Gastrocnemius medialis (tissue), 4 donors: ENCODE results near the gene ARRDC2. TPM values are rescaled to one million over a fixed set of nuclear protein-coding genes. Genes with fewer than 3 reads are reported as not detected.

Experiments
- ATAC-seq, 2 donors: fragments of 150-250 bp; one replicate each; pipeline ENCODE4 v1.9.1; 2016
- DNase-seq, 2 donors: peaks; one replicate each; pipeline ENCODE4 v3.0.0-alpha.2; 2019
- H3K27ac ChIP-seq, 4 donors: fragments of 200-600 bp; sonication (generic); 1 replicate in 1 of 4; 2 replicates in 3 of 4; pipeline ENCODE4 v1.5.1; 2016 to 2018; ENCODE audit warnings: mild to moderate bottlenecking in 2 of 4, moderate library complexity in 1 of 4
- H3K27me3 ChIP-seq, 3 donors: fragments of 200-600 bp; sonication (generic) in 2 of 3; 1 replicate in 1 of 3; 2 replicates in 2 of 3; pipeline versions ENCODE4 v1.5.1 to v1.6.0; 2016 to 2019; ENCODE audit warnings: mild to moderate bottlenecking in 1 of 3, moderate library complexity in 1 of 3
- H3K36me3 ChIP-seq, 2 donors: fragments of 200-600 bp; sonication (generic) in 1 of 2; one replicate each; pipeline ENCODE4 v1.5.1; 2017 to 2018
- H3K4me1 ChIP-seq, 2 donors: fragments of 200-600 bp; sonication (generic) in 1 of 2; one replicate each; pipeline ENCODE4 v1.5.1; 2016 to 2017; ENCODE audit warnings: mild to moderate bottlenecking in 2 of 2
- H3K4me3 ChIP-seq, 4 donors: fragments of 200-600 bp; sonication (generic) in 3 of 4; 1 replicate in 1 of 4; 2 replicates in 3 of 4; pipeline ENCODE4 v1.5.1; 2016 to 2019; ENCODE audit warnings: mild to moderate bottlenecking in 2 of 4
- H3K9me3 ChIP-seq, 3 donors: fragments of 200-600 bp; sonication (generic) in 2 of 3; 1 replicate in 1 of 3; 2 replicates in 2 of 3; pipeline ENCODE4 v1.5.1; 2016 to 2019
- CTCF ChIP-seq, 5 experiments: fragments of 450-650 bp in 3 of 5; fragments of 200-600 bp in 2 of 5; sonication (generic) in 2 of 5; IDR thresholded peaks in 4 of 5; conservative IDR thresholded peaks in 1 of 5; 1 replicate in 4 of 5; 2 replicates in 1 of 5; pipeline ENCODE4 v1.5.1; 2016 to 2019; ENCODE audit warnings: antibody characterized with exemption in 5 of 5, mild to moderate bottlenecking in 3 of 5, moderate library complexity in 3 of 5
- POLR2A ChIP-seq, 2 donors: fragments of 450-650 bp; IDR thresholded peaks; one replicate each; pipeline ENCODE4 v1.6.1; 2017; ENCODE audit warnings: antibody characterized with exemption in 2 of 2, mild to moderate bottlenecking in 2 of 2, moderate library complexity in 2 of 2
- in situ Hi-C, 4 donors: fragments of 200-750 bp; cut with MboI; loops; one replicate each; pipeline versions ENCODE4 v1.15.0 to v1.8.0; 2017; ENCODE audit warnings: low sequenced_read_pairs in 4 of 4
- intact Hi-C: fragments of 100-400 bp; cut with DNase I; formaldehyde crosslinking; loops from one replicate; pipeline ENCODE4 v1.15.1; 2023; ENCODE audit warnings: low total_unique reads
- total RNA-seq, 4 donors: library from RNA; depleted of rRNA; stranded (reverse); fragments of >200 nt; gene quantifications; one replicate each; pipeline versions ENCODE4 v1.1.0 to v1.2.3, GENCODE V29; 2016

The ARRDC2 gene
- total RNA-seq, 4 donors from 2014 or later, result 476 to 810 (median 543) TPM

DNA sequence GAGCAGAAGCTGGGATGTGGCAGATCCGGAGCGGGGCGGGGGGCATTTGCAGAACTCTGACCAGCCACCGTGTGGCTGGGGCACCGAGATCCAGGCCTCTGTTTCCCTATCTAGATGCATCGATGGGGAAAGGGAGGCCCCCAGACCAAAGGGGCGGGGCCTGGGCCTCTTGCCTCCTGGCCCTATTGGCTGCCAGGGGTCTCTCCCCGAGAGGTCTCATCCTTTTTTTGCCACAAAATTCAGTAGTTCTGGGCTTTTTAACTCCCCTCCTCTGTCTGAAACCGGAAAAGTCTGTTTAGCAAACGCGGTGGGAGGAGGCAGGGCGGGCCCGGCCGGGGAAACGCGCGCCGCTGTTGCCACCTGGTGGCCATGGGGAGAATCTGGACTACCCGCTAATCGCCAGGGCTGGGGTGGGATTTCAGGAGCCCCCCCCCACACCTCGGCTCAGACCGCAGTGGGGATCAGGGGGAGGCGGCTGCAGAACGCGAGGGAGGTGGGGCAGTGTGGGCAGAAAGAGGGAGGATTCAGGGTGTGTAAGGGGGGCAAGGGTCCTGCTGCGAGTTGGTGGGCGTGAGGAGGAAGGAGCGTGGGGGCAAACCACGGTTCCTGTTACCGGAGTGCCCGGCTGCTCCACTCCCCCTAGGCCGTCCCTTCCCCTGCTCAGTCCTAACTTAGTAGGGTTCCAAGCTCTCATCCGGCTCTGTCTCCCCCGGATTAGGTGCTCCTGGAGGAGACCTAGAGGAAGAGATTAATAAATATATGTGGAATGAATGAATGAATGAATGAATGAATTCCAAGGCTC is 50.4 kb downstream of the ARRDC2 start:
- Histone ChIP-seq H3K4me3 (peak overlapping the region; percentile 14 to 47 (median 36)), H3K27me3 (no peaks in the 10 kb centered on the region), H3K9me3 (no peaks in the 10 kb centered on the region), H3K36me3 (no peaks in the 10 kb centered on the region), H3K4me1 (peaks cover 14% of the 10 kb centered on the region in 2 donors), H3K27ac (peak overlapping the region; percentile 73 to 91 (median 90))
- intact Hi-C loops (loop anchor here (1.0 to 2.0 kb wide), 2 partner anchors 51 to 120 kb away; no protein-coding TSS in a partner anchor), in situ Hi-C loops (loop anchor here (5.0 to 25.0 kb wide), 5 partner anchors 51 to 124 kb away; partner anchors contain the start of genes CCDC124 (in 3 of the 4) and ARRDC2 (in 2 of the 4))
- ATAC-seq (peak; percentile 81 to 87), DNase-seq (peak; percentile 62 to 66)
- TF ChIP-seq CTCF (IDR thresholded peaks at IDR 0.05 in 4 of 5, conservative IDR thresholded peaks at IDR 0.05 in 1 of 5), result peak; percentile 94 to 99 (median 98)
- peak in 1 of 2 donors; percentile 50 for TF ChIP-seq POLR2A (IDR thresholded peaks at IDR 0.05)

- in situ Hi-C loops, result loop anchor here (5.0 to 25.0 kb wide), 5 partner anchors 52 to 124 kb away; partner anchors contain the start of genes CCDC124 (in 3 of the 4) and ARRDC2 (in 2 of the 4)
- no peak for ATAC-seq
- intact Hi-C loops, result loop anchor here (2.0 kb wide), 1 partner anchor 120 kb away; no protein-coding TSS in a partner anchor
Observed at GRCh38 chr19:18059297-18059696, 51.3 kb downstream of the ARRDC2 start.

GRCh38 chr19:18059902-18060301 is 51.9 kb downstream of the ARRDC2 start:
- H3K27ac ChIP-seq, result no peak overlapping the region
- no peak overlapping the region for H3K4me3 ChIP-seq
- H3K4me1 ChIP-seq, result peaks cover 14% of the 10 kb centered on the region in 2 donors
- H3K27me3 ChIP-seq, result no peaks in the 10 kb centered on the region
- H3K36me3 ChIP-seq, result no peaks in the 10 kb centered on the region
- no peak for DNase-seq
- TF ChIP-seq CTCF (IDR thresholded peaks at IDR 0.05 in 4 of 5, conservative IDR thresholded peaks at IDR 0.05 in 1 of 5) (no peak), POLR2A (IDR thresholded peaks at IDR 0.05) (no peak)
- H3K9me3 ChIP-seq, result no peaks in the 10 kb centered on the region
- no peak for ATAC-seq
- in situ Hi-C loops, result loop anchor here (5.0 to 25.0 kb wide), 5 partner anchors 53 to 125 kb away; partner anchors contain the start of genes CCDC124 (in 3 of the 4) and ARRDC2 (in 2 of the 4)
- intact Hi-C loops, result loop anchor here (2.0 kb wide), 1 partner anchor 121 kb away; no protein-coding TSS in a partner anchor

More at GRCh38 chr19:18059297-18059696, 51.3 kb downstream of the ARRDC2 start:
- no peaks in the 10 kb centered on the region for H3K9me3 ChIP-seq
- H3K36me3 ChIP-seq, result no peaks in the 10 kb centered on the region
- no peak overlapping the region for H3K4me3 ChIP-seq
- H3K27me3 ChIP-seq, result no peaks in the 10 kb centered on the region
- H3K27ac ChIP-seq, result no peak overlapping the region
- no peak for TF ChIP-seq POLR2A (IDR thresholded peaks at IDR 0.05)
- TF ChIP-seq CTCF (IDR thresholded peaks at IDR 0.05 in 4 of 5, conservative IDR thresholded peaks at IDR 0.05 in 1 of 5), result no peak
- peaks cover 14% of the 10 kb centered on the region in 2 donors for H3K4me1 ChIP-seq
- no peak for DNase-seq

DNA sequence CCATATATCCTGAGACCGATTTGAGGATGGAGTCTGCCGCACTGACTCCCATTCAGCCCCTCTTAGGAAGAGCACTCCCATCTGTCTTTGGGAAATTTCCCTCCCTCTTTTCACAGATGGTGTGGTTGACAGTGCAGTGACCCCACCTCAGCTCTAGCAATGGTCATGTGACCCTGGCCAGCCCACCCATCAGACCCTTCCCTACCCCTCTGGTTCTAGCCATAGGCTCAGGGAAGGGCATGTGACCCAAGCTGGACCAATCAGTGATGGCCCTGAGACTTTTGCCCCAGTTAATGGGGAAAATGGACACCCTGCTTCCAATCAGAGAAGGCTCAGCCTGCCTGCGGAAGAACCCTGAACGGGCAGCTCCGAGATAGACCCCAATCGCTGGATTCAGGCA is 52.5 kb downstream of the ARRDC2 start:
- H3K4me1 ChIP-seq, result peaks cover 14% of the 10 kb centered on the region in 2 donors
- intact Hi-C loops, result no loop called here
- H3K27ac ChIP-seq, result no peak overlapping the region
- no peaks in the 10 kb centered on the region for H3K9me3 ChIP-seq
- ATAC-seq (no peak), DNase-seq (no peak)
- H3K36me3 ChIP-seq, result no peaks in the 10 kb centered on the region
- H3K4me3 ChIP-seq, result no peak overlapping the region
- TF ChIP-seq POLR2A (IDR thresholded peaks at IDR 0.05) (no peak), CTCF (IDR thresholded peaks at IDR 0.05 in 4 of 5, conservative IDR thresholded peaks at IDR 0.05 in 1 of 5) (no peak)
- in situ Hi-C loops, result loop anchor here in 2 of 4 donors (25.0 kb wide), 1 partner anchor 123 kb away; the partner anchor contains the start of gene CCDC124 (in 2 of the 2)
- H3K27me3 ChIP-seq, result no peaks in the 10 kb centered on the region
